ES-I3 (cell line): ENCODE data around the gene C2CD4D.
"Not testable (repeated sequence)": the region's sequence is repeated elsewhere in the genome, so short reads cannot be mapped to it uniquely, and the experiment has no call there.

Source experiments
- H3K36me3 ChIP-seq: 2 replicates; pipeline ENCODE4 v1.6.1; 2013; ENCODE audit warnings: mild to moderate bottlenecking, low read length, control low read depth, moderate library complexity; ENCODE audit not compliant: insufficient read depth
- H3K4me1 ChIP-seq: 2 replicates; pipeline ENCODE4 v1.6.1; 2013; ENCODE audit warnings: mild to moderate bottlenecking, control low read depth, low read length; ENCODE audit not compliant: insufficient read depth
- H3K9ac ChIP-seq: 2 replicates; pipeline ENCODE4 v1.6.1; 2013; ENCODE audit warnings: low read depth, mild to moderate bottlenecking, low read length, moderate library complexity
- H3K9me3 ChIP-seq: 2 replicates; pipeline ENCODE4 v1.6.1; 2013; ENCODE audit warnings: mild to moderate bottlenecking, low read length, moderate library complexity; ENCODE audit not compliant: control insufficient read depth, insufficient read depth

C2CD4D gene

GRCh38 chr1:151839457-151840403 is at the start of gene C2CD4D:
Gene C2CD4D, minus strand, starts transcription at chr1:151839820. Its CDS starts 831 bp downstream, at chr1:151838989.
- Histone ChIP-seq H3K9me3 (no peaks in the 10 kb centered on the region), H3K36me3 (no peaks in the 10 kb centered on the region), H3K4me1 (peaks cover 17% of the 10 kb centered on the region), H3K9ac (peak within 1 kb of the TSS; percentile 63)

DNA sequence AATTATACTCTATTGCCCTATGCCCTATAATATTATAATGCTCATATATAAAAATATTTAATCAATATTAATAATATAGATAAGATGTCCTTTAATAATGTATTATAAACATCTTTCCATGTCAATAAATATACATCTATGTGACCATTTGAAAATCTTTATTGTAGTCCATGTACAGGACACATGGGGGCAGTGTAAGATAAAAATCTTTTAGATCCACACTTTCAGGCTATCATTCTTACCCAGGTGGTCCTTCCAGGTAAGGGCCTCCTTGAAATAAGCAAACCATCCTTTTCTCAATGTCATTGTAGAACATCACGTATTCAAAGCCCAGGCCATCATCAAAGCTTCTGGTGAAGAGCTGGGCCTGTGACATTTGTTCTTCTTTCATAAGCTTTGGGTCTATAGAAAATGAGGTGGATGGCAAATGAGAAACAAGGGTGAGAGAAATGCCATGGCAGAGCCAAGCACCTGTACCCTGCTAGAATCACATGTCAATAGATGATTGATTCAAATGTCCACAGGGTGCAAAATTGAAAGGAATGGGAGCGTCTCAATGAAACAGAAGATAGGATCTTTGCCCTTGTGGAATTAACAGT is 49.5 kb upstream of the C2CD4D start:
- Histone ChIP-seq H3K36me3 (peaks cover 21% of the 10 kb centered on the region), H3K4me1 (no peaks in the 10 kb centered on the region), H3K9ac (no peak overlapping the region), H3K9me3 (peaks cover 6% of the 10 kb centered on the region)

GRCh38 chr1:151887028-151887427 is 47.4 kb upstream of the C2CD4D start:
- no peaks in the 10 kb centered on the region for H3K4me1 ChIP-seq
- H3K36me3 ChIP-seq = peaks cover 9% of the 10 kb centered on the region
- peaks cover 6% of the 10 kb centered on the region for H3K9me3 ChIP-seq
- H3K9ac ChIP-seq = no peak overlapping the region

DNA sequence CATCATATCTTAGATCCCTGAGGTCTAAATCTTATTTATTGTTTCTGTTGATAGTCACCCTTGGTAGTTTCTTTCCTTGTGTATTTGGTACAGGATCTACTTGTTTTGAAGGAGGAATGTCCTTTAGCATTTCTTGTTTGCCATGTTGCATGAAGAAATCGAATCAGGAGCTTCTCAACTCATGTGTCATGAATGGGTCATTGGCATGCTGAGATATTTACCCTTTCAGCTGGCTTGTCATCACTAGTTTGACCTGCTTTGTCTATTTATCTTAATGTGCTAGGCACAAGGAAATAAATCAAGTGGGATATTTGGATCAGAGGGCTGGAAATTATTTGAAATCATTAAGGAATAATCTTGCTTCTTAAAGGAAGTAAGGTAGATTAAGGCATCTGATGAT is 45.9 kb upstream of the C2CD4D start:
- Histone ChIP-seq H3K36me3 (peaks cover 8% of the 10 kb centered on the region; the same call in 1 of the 2 replicates), H3K9me3 (peaks cover 6% of the 10 kb centered on the region)

DNA sequence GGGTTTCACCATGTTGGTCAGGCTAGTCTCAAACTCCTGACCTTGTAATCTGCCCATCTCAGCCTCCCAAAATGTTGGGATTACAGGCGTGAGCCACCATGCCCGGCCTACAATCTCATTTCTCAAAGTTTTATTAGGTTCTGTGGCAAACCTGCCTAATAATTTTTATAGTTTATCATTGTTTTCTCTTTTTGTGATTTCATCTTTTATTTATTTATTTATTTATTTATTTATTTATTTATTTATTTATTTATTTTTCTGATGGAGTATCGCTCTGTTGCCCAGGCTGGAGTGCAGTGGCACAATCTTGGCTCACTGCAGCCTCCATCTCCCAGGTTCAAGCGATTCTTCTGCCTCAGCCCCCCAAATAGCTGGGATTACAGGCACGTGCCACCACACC is 45.3 kb upstream of the C2CD4D start:
- not testable (repeated sequence) for H3K36me3 ChIP-seq, H3K9me3 ChIP-seq, H3K4me1 ChIP-seq, H3K9ac ChIP-seq

More for the DNA sequence above, 45.9 kb upstream of the C2CD4D start:
- no peaks in the 10 kb centered on the region for H3K4me1 ChIP-seq
- H3K9ac ChIP-seq = no peak overlapping the region

DNA sequence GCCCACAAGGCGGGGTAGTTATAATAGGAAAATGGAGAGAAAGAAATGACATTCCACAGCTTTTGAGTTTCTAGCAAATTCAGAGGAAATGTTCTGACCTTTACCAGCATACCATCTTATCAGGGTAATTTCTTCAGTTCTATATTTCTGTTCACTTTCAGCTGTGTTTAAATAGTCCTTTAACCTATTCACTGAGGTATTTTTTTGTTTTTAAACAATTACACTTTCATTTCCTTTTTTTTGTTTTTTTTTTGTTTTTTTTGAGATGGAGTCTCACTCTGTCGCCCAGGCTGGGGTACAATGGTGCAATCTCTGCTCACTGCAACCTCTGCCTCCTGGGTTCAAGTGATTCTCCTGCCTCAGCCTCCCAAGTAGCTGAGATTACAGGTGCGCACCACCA is 44.8 kb upstream of the C2CD4D start:
- not testable (repeated sequence) for H3K9ac ChIP-seq, H3K36me3 ChIP-seq, H3K4me1 ChIP-seq

DNA sequence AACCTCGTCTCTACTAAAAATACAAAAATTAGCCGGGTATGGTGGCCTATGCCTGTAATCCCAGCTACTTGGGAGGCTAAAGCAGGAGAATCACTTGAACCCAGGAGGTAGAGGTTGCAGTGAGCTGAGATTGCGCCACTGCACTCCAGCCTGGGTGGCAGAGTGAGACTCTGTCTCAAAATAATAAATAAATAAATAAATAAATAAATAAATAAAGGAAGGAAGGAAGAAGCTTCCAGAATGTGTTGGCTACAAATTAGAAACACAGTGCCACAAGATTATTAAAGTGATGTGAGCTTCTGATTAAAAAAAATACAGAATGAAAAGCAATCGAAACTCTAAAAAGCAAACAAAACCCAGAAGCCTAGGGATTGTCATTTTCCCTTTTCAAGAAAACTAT is 44.3 kb upstream of the C2CD4D start:
- H3K9me3 ChIP-seq, H3K9ac ChIP-seq, H3K36me3 ChIP-seq, H3K4me1 ChIP-seq: not testable (repeated sequence)

More for the DNA sequence above, 44.8 kb upstream of the C2CD4D start:
- H3K9me3 ChIP-seq = not testable (repeated sequence)

GRCh38 chr1:151882918-151883317 is 43.3 kb upstream of the C2CD4D start:
- not testable (repeated sequence) for H3K4me1 ChIP-seq, H3K36me3 ChIP-seq, H3K9ac ChIP-seq, H3K9me3 ChIP-seq

DNA sequence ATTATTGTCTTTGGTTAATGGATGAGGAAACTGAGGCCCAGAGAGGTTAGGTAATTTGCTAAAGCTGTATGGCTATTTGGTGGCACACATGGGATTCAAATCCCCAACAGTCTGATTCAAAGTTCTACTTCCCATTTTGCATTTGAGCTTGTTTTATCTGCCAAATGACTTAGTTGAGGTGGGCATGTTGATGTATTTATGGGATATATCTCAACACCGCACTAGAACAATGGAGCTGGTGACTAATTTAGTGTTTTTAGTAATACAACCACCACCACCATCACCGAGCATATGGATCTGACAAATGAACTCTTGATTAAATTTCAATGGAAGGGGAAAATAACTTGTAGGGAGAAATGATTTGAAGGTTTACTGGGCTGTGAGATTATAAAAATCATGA is 42.8 kb upstream of the C2CD4D start:
- Histone ChIP-seq H3K4me1 (no peaks in the 10 kb centered on the region), H3K36me3 (no peaks in the 10 kb centered on the region; the same call in 1 of the 2 replicates), H3K9ac (no peak overlapping the region), H3K9me3 (peaks cover 6% of the 10 kb centered on the region)

DNA sequence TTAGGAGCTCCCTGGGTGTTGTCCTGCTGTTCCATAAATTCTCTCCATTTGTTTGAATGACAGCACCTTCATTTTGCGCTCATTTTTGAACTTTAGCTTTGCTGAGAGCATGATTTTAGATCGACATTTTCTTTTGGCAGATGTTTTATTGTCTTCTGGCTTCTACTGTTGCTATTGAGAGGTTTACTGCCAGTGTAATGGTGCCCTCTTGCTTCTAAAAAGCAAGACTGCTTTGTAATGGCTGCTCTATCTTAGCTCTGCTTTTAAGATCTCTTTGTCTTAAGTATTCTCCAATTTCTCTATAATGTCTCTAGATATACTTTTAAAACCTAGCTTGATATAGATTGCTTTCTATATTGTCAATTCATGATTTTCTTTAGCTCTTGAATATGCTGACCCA is 41.9 kb upstream of the C2CD4D start:
- no peak overlapping the region for H3K9ac ChIP-seq
- H3K4me1 ChIP-seq = no peaks in the 10 kb centered on the region
- H3K36me3 ChIP-seq = no peaks in the 10 kb centered on the region; the same call in 1 of the 2 replicates
- H3K9me3 ChIP-seq = no peaks in the 10 kb centered on the region

DNA sequence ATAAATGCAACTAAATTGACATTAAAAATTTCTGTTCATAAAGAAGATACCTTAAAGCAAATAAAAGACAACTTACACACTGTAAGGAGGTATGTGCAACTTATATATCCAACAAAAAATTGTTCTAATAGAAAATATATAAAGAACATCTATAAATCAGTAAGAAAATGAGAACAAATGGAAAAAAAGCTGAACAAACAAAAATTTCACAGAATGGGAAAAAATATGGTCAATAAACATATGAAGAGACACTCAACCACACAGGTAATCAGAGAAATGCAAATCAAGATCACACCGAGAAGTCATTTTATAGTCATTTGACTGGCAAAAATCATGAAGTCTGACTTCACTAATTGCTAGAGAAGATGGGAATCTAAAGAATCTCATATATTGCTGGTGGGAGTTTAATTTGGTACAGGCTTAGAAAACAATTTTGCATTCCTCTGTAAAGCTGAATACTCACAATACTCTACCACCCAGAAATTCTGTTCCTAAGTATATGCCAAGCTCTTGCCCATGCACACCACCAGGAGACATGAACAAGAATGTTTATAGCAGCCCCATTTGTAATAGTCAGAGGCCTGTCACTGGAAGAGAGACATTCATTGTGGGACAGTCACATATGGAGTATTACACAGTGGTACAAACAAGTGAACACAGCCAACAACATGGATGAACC is 35.9 kb upstream of the C2CD4D start:
- H3K9me3 ChIP-seq = no peaks in the 10 kb centered on the region
- H3K4me1 ChIP-seq = no peaks in the 10 kb centered on the region
- H3K36me3 ChIP-seq = peaks cover 3% of the 10 kb centered on the region; the same call in 1 of the 2 replicates
- no peak overlapping the region for H3K9ac ChIP-seq

GRCh38 chr1:151872776-151873175 is 33.2 kb upstream of the C2CD4D start:
- H3K36me3 ChIP-seq, H3K4me1 ChIP-seq, H3K9me3 ChIP-seq, H3K9ac ChIP-seq: not testable (repeated sequence)

DNA sequence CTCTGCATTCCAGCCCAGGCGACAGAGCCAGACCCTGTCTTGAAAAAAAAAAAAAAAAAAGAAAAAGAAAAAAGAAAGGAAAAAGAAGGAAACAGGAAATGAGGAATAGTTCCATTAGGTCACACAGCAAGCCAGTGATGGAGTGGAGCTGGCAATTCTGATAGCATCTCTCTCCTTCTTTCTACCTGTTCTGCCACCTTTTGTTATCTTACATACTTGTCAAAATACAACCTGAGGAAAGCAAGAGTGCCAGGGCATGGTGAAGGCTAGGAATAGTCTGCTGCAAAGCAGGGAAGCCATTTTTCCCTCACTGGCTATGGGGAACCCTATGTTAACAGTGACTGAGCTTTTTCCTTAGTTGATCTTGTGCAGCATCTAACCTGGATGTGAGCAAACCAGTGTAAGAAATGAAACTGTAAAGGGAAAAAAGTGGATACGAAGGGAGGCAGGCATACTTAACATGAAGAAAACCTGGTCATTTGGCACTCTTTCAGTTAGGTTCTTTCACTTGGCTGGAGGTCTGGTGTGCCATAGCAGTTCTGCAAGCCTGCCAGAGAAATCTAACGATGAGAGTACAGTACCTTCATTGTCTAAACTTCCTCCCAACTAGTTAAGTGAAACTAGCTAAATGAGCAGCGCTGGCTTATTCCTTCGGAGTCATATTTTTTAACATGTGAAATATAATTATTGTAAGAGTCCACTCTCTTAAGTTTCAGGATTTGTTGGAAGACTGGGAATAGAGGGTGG is 31.8 kb upstream of the C2CD4D start:
- no peaks in the 10 kb centered on the region for H3K4me1 ChIP-seq
- no peaks in the 10 kb centered on the region for H3K9me3 ChIP-seq
- H3K36me3 ChIP-seq = peaks cover 3% of the 10 kb centered on the region; the same call in 1 of the 2 replicates
- no peak overlapping the region for H3K9ac ChIP-seq

DNA sequence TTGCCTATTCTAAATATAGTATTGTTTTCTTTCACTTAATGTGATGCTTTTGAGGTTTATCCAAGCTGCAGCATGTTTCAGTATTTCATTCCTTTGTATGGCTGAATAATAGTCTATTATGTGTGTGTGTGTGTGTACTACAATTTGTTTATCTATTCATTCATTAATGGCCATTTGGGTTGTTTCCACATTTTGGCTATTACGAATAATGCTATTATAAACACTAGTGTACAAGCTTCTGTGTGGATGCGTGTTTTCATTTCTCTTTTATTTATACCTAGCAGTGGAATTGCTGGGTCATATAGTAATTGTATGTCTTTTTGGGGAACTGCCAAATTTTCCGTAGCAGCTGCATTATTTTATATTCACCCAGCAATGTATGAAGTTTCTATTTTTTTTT is 28.9 kb upstream of the C2CD4D start:
- no peak overlapping the region for H3K9ac ChIP-seq
- no peaks in the 10 kb centered on the region for H3K36me3 ChIP-seq
- H3K9me3 ChIP-seq = no peaks in the 10 kb centered on the region
- no peaks in the 10 kb centered on the region for H3K4me1 ChIP-seq
